ENCODE measurements around the gene HAL. TPM values are rescaled to one million over a fixed set of nuclear protein-coding genes. Genes with fewer than 3 reads are reported as not detected.

The HAL gene
- total RNA-seq, 1 experiment from 2014 or later, result not detected

- DNase-seq (ENCODE audit: low read depth), result no peak
These were observed 55.6 kb downstream of the HAL start for GRCh38 chr12:95940514-95940913.

Other genes starting within 250 kb of the HAL start
- 36.5 and 41.3 TPM in 2 replicates for gene NTN4, start 205.6 kb downstream of the HAL start, total RNA-seq (2014; rRNA removed; shearing (Covaris generic))
- gene SNRPF, start 137.4 kb downstream of the HAL start, total RNA-seq (2014; rRNA removed; shearing (Covaris generic)), result 43.8 and 51.4 TPM in 2 replicates
- gene CCDC38, start 53.7 kb downstream of the HAL start, total RNA-seq (2014; rRNA removed; shearing (Covaris generic)), result 0.06 TPM in 1 of 2 replicates, not detected in the other
- gene AMDHD1, start 53.0 kb downstream of the HAL start, total RNA-seq (2014; rRNA removed; shearing (Covaris generic)), result 0.11 and 0.98 TPM in 2 replicates
- gene LTA4H, start 39.2 kb upstream of the HAL start, total RNA-seq (2014; rRNA removed; shearing (Covaris generic)), result 73.2 and 73.3 TPM in 2 replicates
- 26.0 and 27.4 TPM in 2 replicates for gene ELK3, start 198.0 kb upstream of the HAL start, total RNA-seq (2014; rRNA removed; shearing (Covaris generic))

Data from Daoy (cell line).